Neuron (in vitro differentiated cells): ENCODE results near the gene RPL28.

Experiments used
- H2AFZ ChIP-seq: one replicate; pipeline ENCODE4 v1.6.1; 2013; ENCODE audit warnings: low read depth, mild to moderate bottlenecking, inconsistent platforms, low read length, moderate library complexity
- H3K27me3 ChIP-seq: one replicate; pipeline ENCODE4 v1.6.1; 2013; ENCODE audit warnings: low read length; ENCODE audit not compliant: insufficient read depth
- H3K36me3 ChIP-seq: one replicate; pipeline ENCODE4 v1.6.1; 2013; ENCODE audit warnings: low read length; ENCODE audit not compliant: insufficient read depth
- H3K4me1 ChIP-seq: one replicate; pipeline ENCODE4 v1.6.1; 2013; ENCODE audit warnings: low read length; ENCODE audit not compliant: insufficient read depth
- H3K4me3 ChIP-seq: 2 replicates; pipeline ENCODE4 v1.5.1; 2013; ENCODE audit warnings: mild to moderate bottlenecking, low read length, moderate library complexity
- H3K9me3 ChIP-seq: one replicate; pipeline ENCODE4 v1.6.1; 2013; ENCODE audit warnings: low read length

RPL28 gene

GRCh38 chr19:55451965-55452748 lies 66.4 kb downstream of the RPL28 start:
- Histone ChIP-seq H3K4me1 (peaks cover 21% of the 10 kb centered on the region), H3K27me3 (no peaks in the 10 kb centered on the region), H3K9me3 (no peaks in the 10 kb centered on the region), H3K36me3 (peaks cover 2% of the 10 kb centered on the region), H3K4me3 (peak overlapping the region; percentile 53), H2AFZ (peak overlapping the region; percentile 64)
